Heart right ventricle (tissue), 16 donors: ENCODE data around the gene PCCA. TPM values are rescaled to one million over a fixed set of nuclear protein-coding genes. Genes with fewer than 3 reads are reported as not detected.

Experiments
- ATAC-seq, 8 donors: fragments of 200-7000 bp; cut with Tn5 transposase; one replicate each; pipeline ENCODE4 v1.9.1; 2020; ENCODE audit warnings: mild to moderate bottlenecking in 8 of 8, moderate library complexity in 8 of 8, moderate number of reproducible peaks in 1 of 8
- DNase-seq, 2 donors: peaks; one replicate each; pipeline ENCODE4 v3.0.0-alpha.2; 2020
- H3K27ac ChIP-seq, 10 donors: fragments of 200-600 bp; sonication (generic) in 2 of 10; one replicate each; pipeline versions ENCODE4 v1.5.0 to v1.8.0; 2020 to 2022; ENCODE audit warnings: mild to moderate bottlenecking in 3 of 10
- H3K27me3 ChIP-seq, 7 donors: fragments of 200-600 bp; one replicate each; pipeline ENCODE4 v1.8.0; 2021 to 2022; ENCODE audit warnings: mild to moderate bottlenecking in 2 of 7
- H3K36me3 ChIP-seq, 9 donors: fragments of 200-600 bp; sonication (generic) in 1 of 9; one replicate each; pipeline versions ENCODE4 v1.5.0 to v1.8.0; 2020 to 2022; ENCODE audit warnings: mild to moderate bottlenecking in 2 of 9
- H3K4me1 ChIP-seq, 9 donors: fragments of 200-600 bp; sonication (generic) in 1 of 9; one replicate each; pipeline versions ENCODE4 v1.5.0 to v1.8.0; 2020 to 2022; ENCODE audit warnings: mild to moderate bottlenecking in 4 of 9
- H3K4me3 ChIP-seq, 10 donors: fragments of 200-600 bp; sonication (generic) in 2 of 10; one replicate each; pipeline versions ENCODE4 v1.5.0 to v1.8.0; 2020 to 2022; ENCODE audit warnings: mild to moderate bottlenecking in 7 of 10, moderate library complexity in 2 of 10
- H3K9me3 ChIP-seq, 11 donors: fragments of 200-600 bp in 10 of 11; sonication (generic) in 2 of 11; one replicate each; pipeline versions ENCODE4 v1.5.0 to v1.8.0; 2013 to 2022; ENCODE audit warnings: mild to moderate bottlenecking in 2 of 11, control low read depth in 1 of 11, moderate library complexity in 1 of 11
- WGBS, 2 donors: extraction: QIAGEN DNeasy Blood & Tissue Kit; methylation state at CpG; one replicate each; pipeline ENCODE4 v1.1.7; 2013; ENCODE audit warnings: inconsistent platforms in 1 of 2; 5-methylcytosine and 5-hydroxymethylcytosine counted together
- intact Hi-C, 10 donors: fragments of 100-400 bp; cut with DNase I; formaldehyde crosslinking; loops; one replicate each; pipeline versions ENCODE4 v1.11.1 to v1.14.2; 2022
- polyA plus RNA-seq, 2 donors: library from polyadenylated mRNA; stranded (reverse); fragments of 200-250 nt; gene quantifications; one replicate each; pipeline ENCODE4 v1.2.3, GENCODE V29; 2013
- total RNA-seq, 10 donors: library from RNA; stranded (reverse); fragmentation: NEBNext Ultra II Directional in 3 of 10; extraction: Animal tissue kit (Norgen Biotek cat#: 25700) in 3 of 10; gene quantifications; one replicate each; pipeline versions ENCODE4 v1.2.1 to v1.2.4, GENCODE V29; 2021 to 2023
- TF ChIP-seq, protein P1 (sequence below), 9 donors: fragments of 200-600 bp; sonication (generic) in 2 of 9; IDR thresholded peaks; one replicate each; pipeline versions ENCODE4 v1.5.0 to v1.8.0; 2021 to 2022; ENCODE audit warnings: antibody characterized with exemption in 9 of 9, mild to moderate bottlenecking in 5 of 9, moderate library complexity in 1 of 9
- donor health status: Arrhythmogenic right ventricular cardiomyopathy.
- donor health status: ischemic (EF 13 %, LVEDD 7.1; RV severe dilation, severe dysfunction).
- donor health status: healthy with polysubstance abuse.
- donor health status: DM: no; HTN: yes; CAD: no.
- donor health status: DM: no; HTN: no; CAD: no.
- donor health status: ischemic (EF 25% LVEDD 6.9; RV normal size, moderate dysfunction).
- donor health status: ischemic (EF 25% LVEDD 5.7; RV mildly dilated, moderate dysfunction).
- donor health status: healthy.
- donor health status: DM: yes; HTN: yes; CAD: no.
- donor health status: Ischemic cardiomyopathy.
- donor health status: ischemic (EF 35%, LVEDD 5.7; RV mildly dilated, moderate dysfunction).
- donor health status: nonischemic (EF 11% LVEDD 7.7; RV severe dilation, severe dysfunction).
- donor health status: DM: yes; HTN: yes; CAD: no.
- donor health status: PGD.
- donor health status: ischemic (EF 29% LVEDD 5.4; RV normal size, mild dysfunction).
- donor health status: nonischemic (EF 23%, LVEDD 6.1; RV moderate dilation, normal function).

PCCA gene
- total and polyA plus RNA-seq, 12 donors: 21.2 to 71.9 (median 60.7) TPM

DNA sequence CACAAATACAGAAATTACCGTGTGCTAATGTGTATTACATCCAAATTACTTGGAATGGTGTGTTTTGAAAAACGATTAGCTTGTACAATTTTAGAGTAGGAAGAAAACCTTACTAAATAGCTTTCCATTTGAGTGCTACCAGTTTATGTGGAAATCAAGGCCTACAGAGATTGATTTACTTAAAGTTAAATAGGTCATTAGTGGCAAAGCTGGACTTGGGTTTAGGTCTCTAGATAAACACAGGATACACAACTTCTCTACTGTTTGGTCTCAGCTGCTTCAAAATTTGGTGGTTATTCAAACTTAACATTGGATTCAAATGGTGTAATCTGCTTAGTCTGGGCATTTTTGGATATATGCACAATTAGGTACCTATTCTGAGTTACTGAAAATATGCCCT is 21.4 kb downstream of the PCCA start:
- Histone ChIP-seq H3K9me3 (no peaks in the 10 kb centered on the region), H3K4me1 (peaks cover 0 to 3% (median 0%) of the 10 kb centered on the region in 9 donors), H3K27me3 (no peaks in the 10 kb centered on the region), H3K27ac (no peak overlapping the region), H3K4me3 (no peak overlapping the region), H3K36me3 (peaks cover 0 to 41% (median 15%) of the 10 kb centered on the region in 9 donors)
- DNase-seq (no peak), ATAC-seq (no peak)
- WGBS, 2 donors: 94 to 97% methylated on average over 2 of the region's 2 CpGs
- intact Hi-C loops: no loop called here
- TF ChIP-seq, protein P1, sequence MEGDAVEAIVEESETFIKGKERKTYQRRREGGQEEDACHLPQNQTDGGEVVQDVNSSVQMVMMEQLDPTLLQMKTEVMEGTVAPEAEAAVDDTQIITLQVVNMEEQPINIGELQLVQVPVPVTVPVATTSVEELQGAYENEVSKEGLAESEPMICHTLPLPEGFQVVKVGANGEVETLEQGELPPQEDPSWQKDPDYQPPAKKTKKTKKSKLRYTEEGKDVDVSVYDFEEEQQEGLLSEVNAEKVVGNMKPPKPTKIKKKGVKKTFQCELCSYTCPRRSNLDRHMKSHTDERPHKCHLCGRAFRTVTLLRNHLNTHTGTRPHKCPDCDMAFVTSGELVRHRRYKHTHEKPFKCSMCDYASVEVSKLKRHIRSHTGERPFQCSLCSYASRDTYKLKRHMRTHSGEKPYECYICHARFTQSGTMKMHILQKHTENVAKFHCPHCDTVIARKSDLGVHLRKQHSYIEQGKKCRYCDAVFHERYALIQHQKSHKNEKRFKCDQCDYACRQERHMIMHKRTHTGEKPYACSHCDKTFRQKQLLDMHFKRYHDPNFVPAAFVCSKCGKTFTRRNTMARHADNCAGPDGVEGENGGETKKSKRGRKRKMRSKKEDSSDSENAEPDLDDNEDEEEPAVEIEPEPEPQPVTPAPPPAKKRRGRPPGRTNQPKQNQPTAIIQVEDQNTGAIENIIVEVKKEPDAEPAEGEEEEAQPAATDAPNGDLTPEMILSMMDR (IDR thresholded peaks at IDR 0.05): no peak

DNA sequence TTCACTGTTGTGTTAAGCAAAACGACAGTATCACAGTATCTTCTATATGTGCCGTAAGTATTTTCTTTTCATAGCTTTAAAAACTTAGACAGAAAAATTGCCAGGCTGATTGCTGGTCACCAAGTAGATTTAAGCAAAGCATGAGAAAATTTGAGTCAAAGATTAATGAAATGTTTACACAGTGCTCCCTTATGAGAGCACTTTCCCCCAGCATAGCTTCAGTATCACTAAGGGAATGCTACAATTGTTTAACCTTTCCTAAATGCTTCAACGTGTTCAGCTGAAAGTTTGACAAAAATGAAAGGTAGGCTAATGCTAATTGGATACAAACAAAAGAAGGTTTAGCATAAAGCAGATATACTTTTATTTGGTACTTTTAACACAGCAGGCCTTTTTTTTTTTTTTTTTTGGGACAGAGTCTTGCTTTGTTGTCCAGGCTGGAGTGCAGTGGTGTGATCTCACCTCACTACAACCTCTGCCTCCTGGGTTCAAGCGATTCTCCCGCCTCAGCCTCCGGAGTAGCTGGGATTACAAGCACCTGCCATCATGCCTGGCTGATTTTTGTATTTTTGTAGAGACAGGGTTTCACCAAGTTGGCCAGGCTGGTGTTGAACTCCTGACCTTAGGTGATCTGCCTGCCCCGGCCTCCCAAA is 23.4 kb downstream of the PCCA start:
- Histone ChIP-seq H3K36me3 (peaks cover 0 to 50% (median 15%) of the 10 kb centered on the region in 9 donors), H3K9me3 (no peaks in the 10 kb centered on the region), H3K4me1 (no peaks in the 10 kb centered on the region), H3K27ac (no peak overlapping the region), H3K27me3 (no peaks in the 10 kb centered on the region), H3K4me3 (no peak overlapping the region)
- no peak for DNase-seq
- 96 to 97% methylated on average over 7 of the region's 7 CpGs for WGBS, 2 donors
- intact Hi-C loops: no loop called here
- no peak for ATAC-seq
- TF ChIP-seq, protein P1 (IDR thresholded peaks at IDR 0.05): no peak

DNA sequence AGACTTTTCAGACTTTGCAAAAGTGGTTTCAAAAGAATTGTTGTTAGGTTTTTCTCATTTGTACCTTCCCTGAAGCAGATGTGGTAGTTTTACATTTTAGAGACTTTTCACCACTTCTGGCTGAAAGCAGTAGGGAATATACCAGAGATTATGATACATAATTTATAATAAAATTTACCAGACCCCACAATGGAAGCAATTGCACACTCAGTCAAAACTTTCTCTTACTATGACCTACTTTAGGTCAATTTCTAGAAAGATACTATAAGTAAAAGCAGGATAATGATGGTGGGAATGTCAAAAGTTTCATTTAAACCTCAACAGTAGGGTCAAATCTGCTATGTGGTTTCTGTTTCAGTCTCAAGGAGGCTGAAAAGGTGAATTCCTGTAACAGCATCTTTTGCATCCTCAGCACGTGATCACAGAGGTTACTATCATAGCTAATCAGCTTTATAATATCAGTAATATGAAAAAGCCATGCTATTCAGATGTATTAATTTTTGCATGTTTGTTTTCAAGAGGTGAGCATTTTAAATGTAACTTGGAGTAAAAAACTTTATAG is 26.9 kb downstream of the PCCA start:
- DNase-seq (no peak), ATAC-seq (no peak)
- Histone ChIP-seq H3K36me3 (peaks cover 0 to 74% (median 15%) of the 10 kb centered on the region in 9 donors), H3K27me3 (no peaks in the 10 kb centered on the region), H3K9me3 (no peaks in the 10 kb centered on the region), H3K27ac (no peak overlapping the region), H3K4me3 (no peak overlapping the region), H3K4me1 (no peaks in the 10 kb centered on the region)
- TF ChIP-seq, protein P1 (IDR thresholded peaks at IDR 0.05): no peak
- WGBS, 2 donors: 91 to 97% methylated on average over 1 of the region's 1 CpG
- intact Hi-C loops: no loop called here

DNA sequence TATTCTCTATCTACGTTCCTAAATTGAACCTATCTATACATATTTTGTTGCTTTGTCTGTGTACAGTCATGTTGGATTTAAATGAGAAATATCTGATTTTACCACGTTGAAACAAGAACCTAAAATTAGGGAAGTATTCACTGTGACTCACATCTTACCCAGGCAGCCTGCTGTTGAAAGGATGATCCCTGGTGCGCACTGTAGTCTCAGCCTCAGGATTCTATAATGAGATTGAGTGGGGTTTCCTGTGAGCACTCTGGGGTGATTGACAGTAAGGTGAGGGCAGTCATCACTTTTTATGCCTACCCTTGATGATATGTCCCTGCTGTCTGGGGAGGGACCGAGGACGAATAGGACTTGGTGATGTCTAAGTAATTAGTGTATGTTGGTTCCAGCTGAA is 35.4 kb downstream of the PCCA start:
- ATAC-seq (no peak), DNase-seq (no peak)
- peaks cover 0 to 18% (median 10%) of the 10 kb centered on the region in 11 donors for H3K9me3 ChIP-seq
- no peak overlapping the region for H3K4me3 ChIP-seq
- 82 to 83% methylated on average over 5 of the region's 5 CpGs for WGBS, 2 donors
- intact Hi-C loops: no loop called here
- no peak overlapping the region for H3K27ac ChIP-seq
- H3K4me1 ChIP-seq: peaks cover 0 to 3% (median under 1%) of the 10 kb centered on the region in 9 donors
- TF ChIP-seq, protein P1 (IDR thresholded peaks at IDR 0.05): no peak
- no peaks in the 10 kb centered on the region for H3K27me3 ChIP-seq
- peaks cover 0 to 36% (median 8%) of the 10 kb centered on the region in 9 donors for H3K36me3 ChIP-seq
